ENCODE data around the gene PLPP6. TPM values are rescaled to one million over a fixed set of nuclear protein-coding genes. Genes with fewer than 3 reads are reported as not detected.

PLPP6 gene
- total and polyA plus RNA-seq, 2 donors (not counting 1 experiment from before 2014, with no cell fraction given), result 6.3 to 14.3 TPM

DNA sequence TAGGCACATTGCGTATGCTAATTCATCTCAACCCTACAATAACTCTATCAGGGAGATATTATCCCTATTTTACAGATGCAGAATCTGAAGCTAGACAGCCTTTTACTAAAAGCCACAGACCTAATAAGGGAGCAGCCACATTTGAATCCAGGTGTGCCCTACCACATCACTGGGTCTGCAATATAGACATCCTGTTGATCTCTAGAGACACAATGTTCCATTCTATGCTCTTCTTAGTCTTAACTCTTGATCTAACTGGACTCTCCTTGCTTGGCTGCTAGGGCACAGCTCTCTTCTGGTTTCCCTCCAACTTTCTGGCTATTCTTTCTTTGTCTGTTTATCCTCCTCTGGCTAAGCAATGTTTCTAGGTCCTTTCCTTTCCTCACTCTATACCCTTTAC lies 5.6 kb downstream of the PLPP6 start:
- peaks cover 40 to 43% of the 10 kb centered on the region in 2 donors for H3K4me1 ChIP-seq (ENCODE audit: control insufficient read depth in 2 of 2, insufficient read depth in 2 of 2, low read length in 2 of 2)
- no peak overlapping the region for H3K9ac ChIP-seq (ENCODE audit: low read length)
- Mint-ChIP-seq H3K4me3 (no peak overlapping the region), H3K9me3 (ENCODE audit: insufficient read depth) (no peaks in the 10 kb centered on the region), H3K27me3 (peaks cover 16% of the 10 kb centered on the region), H3K4me1 (peaks cover 41% of the 10 kb centered on the region), H3K27ac (no peak overlapping the region)
- no peaks in the 10 kb centered on the region for H3K36me3 ChIP-seq (replicated peaks in 1 of 2; ENCODE audit: control extremely low read depth in 1 of 2, control insufficient read depth in 1 of 2, extremely low read depth in 1 of 2, insufficient read depth in 2 of 2, low read length in 1 of 2)
- intact Hi-C loops (cut with micrococcal nuclease), result no loop called here
- no peaks in the 10 kb centered on the region for H3K79me2 ChIP-seq (ENCODE audit: control insufficient read depth, insufficient read depth, low read length)
- peaks cover 0 to 2% (median 0%) of the 10 kb centered on the region in 3 donors for H3K9me3 ChIP-seq (ENCODE audit: control extremely low read depth in 1 of 3, control insufficient read depth in 2 of 3, insufficient read depth in 1 of 3, low read length in 2 of 3)
- no peak overlapping the region for H3K4me2 ChIP-seq (replicated peaks; ENCODE audit: low read depth, low read length, poor library complexity, severe bottlenecking)
- POLR2A ChIA-PET, result no interaction called here
- no peak for ATAC-seq (ENCODE audit: low read depth)
- no peak overlapping the region for H2AFZ ChIP-seq (ENCODE audit: insufficient read depth, low read depth, low read length, poor library complexity, severe bottlenecking)
- CTCF ChIA-PET, result no interaction called here
- H3K4me3 ChIP-seq (ENCODE audit: control extremely low read depth in 1 of 5, extremely low read depth in 1 of 5, insufficient read depth in 1 of 5, low read depth in 2 of 5, low read length in 4 of 5), result no peak overlapping the region
- no peak for DNase-seq
- H3K27me3 ChIP-seq (replicated peaks in 1 of 4; ENCODE audit: control extremely low read depth in 1 of 4, control insufficient read depth in 3 of 4, insufficient read depth in 4 of 4, low read length in 3 of 4), result peaks cover 0 to 16% (median 12%) of the 10 kb centered on the region in 4 experiments
- no peaks in the 10 kb centered on the region for H4K20me1 ChIP-seq (ENCODE audit: control insufficient read depth, insufficient read depth, low read length, poor library complexity, severe bottlenecking)
- TF ChIP-seq EZH2 (IDR thresholded peaks at IDR 0.05; ENCODE audit: borderline replicate concordance, insufficient read depth, low read depth, low read length, poor library complexity, severe bottlenecking) (no peak), CTCF (IDR thresholded peaks at IDR 0.05) (no peak)
- H3K27ac ChIP-seq (ENCODE audit: low read length in 2 of 2), result no peak overlapping the region
- WGBS (ENCODE audit: insufficient coverage), result no CpG with 5 or more reads among the region's 1 CpG

- Histone ChIP-seq H4K20me1 (ENCODE audit: control insufficient read depth, insufficient read depth, low read length, poor library complexity, severe bottlenecking) (no peaks in the 10 kb centered on the region), H3K27ac (ENCODE audit: low read length in 2 of 2) (no peak overlapping the region), H3K79me2 (ENCODE audit: control insufficient read depth, insufficient read depth, low read length) (no peaks in the 10 kb centered on the region), H3K9me3 (ENCODE audit: control extremely low read depth in 1 of 3, control insufficient read depth in 2 of 3, insufficient read depth in 1 of 3, low read length in 2 of 3) (peaks cover 0 to 2% (median 0%) of the 10 kb centered on the region in 3 donors), H3K9ac (ENCODE audit: low read length) (no peak overlapping the region), H3K36me3 (replicated peaks in 1 of 2; ENCODE audit: control extremely low read depth in 1 of 2, control insufficient read depth in 1 of 2, extremely low read depth in 1 of 2, insufficient read depth in 2 of 2, low read length in 1 of 2) (no peaks in the 10 kb centered on the region), H2AFZ (ENCODE audit: insufficient read depth, low read depth, low read length, poor library complexity, severe bottlenecking) (no peak overlapping the region), H3K4me2 (replicated peaks; ENCODE audit: low read depth, low read length, poor library complexity, severe bottlenecking) (no peak overlapping the region), H3K27me3 (replicated peaks in 1 of 4; ENCODE audit: control extremely low read depth in 1 of 4, control insufficient read depth in 3 of 4, insufficient read depth in 4 of 4, low read length in 3 of 4) (peaks cover 0 to 16% (median 12%) of the 10 kb centered on the region in 4 experiments), H3K4me1 (ENCODE audit: control insufficient read depth in 2 of 2, insufficient read depth in 2 of 2, low read length in 2 of 2) (peaks cover 31 to 34% of the 10 kb centered on the region in 2 donors), H3K4me3 (ENCODE audit: control extremely low read depth in 1 of 5, extremely low read depth in 1 of 5, insufficient read depth in 1 of 5, low read depth in 2 of 5, low read length in 4 of 5) (no peak overlapping the region)
- Mint-ChIP-seq H3K27ac (no peak overlapping the region), H3K9me3 (ENCODE audit: insufficient read depth) (no peaks in the 10 kb centered on the region), H3K4me1 (peaks cover 32% of the 10 kb centered on the region), H3K27me3 (peaks cover 16% of the 10 kb centered on the region), H3K4me3 (no peak overlapping the region)
- ATAC-seq (ENCODE audit: low read depth) (no peak), DNase-seq (no peak)
- intact Hi-C loops (cut with micrococcal nuclease), result no loop called here
- ChIA-PET POLR2A (no interaction called here), CTCF (no interaction called here)
- WGBS (ENCODE audit: insufficient coverage), result 100% methylated on average over 1 of the region's 2 CpGs
- TF ChIP-seq EZH2 (IDR thresholded peaks at IDR 0.05; ENCODE audit: borderline replicate concordance, insufficient read depth, low read depth, low read length, poor library complexity, severe bottlenecking) (no peak), CTCF (IDR thresholded peaks at IDR 0.05) (no peak)
Measured at GRCh38 chr9:4668604-4669003, 6.5 kb downstream of the PLPP6 start.

Data from B cell (primary cell).